OCI-LY7 (cell line): Measurements from ENCODE around the gene SHROOM3. TPM values are rescaled to one million over a fixed set of nuclear protein-coding genes. Genes with fewer than 3 reads are reported as not detected.

Experiments used
- BruUV-seq: library from RNA; stranded (reverse); fragments of 400-500 nt; replicated peaks from 2 replicates; lab custom pipeline; 2021; lab: Mats Ljungman, UMichigan
- CTCF ChIA-PET: fragments of 300-600 bp; sonication (Branson Sonifier 250); formaldehyde crosslinking; loops from one replicate; lab custom pipeline; 2022; ENCODE audit warnings: antibody characterized with exemption; ENCODE audit not compliant: unreplicated experiment; lab: Charles Lee
- POLR2A ChIA-PET: fragments of 300-600 bp; sonication (Branson Sonifier 250); formaldehyde crosslinking; loops from one replicate; lab custom pipeline; 2022; ENCODE audit warnings: antibody characterized with exemption; lab: Charles Lee
- DNase-seq: peaks from one replicate; pipeline ENCODE4 v3.0.0-alpha.2; 2015; ENCODE audit warnings: low spot score
- H2AFZ ChIP-seq: fragments of 200-600 bp; sonication (generic), shearing (Covaris generic); 2 replicates; pipeline ENCODE4 v1.6.1; 2014; ENCODE audit warnings: mild to moderate bottlenecking, antibody characterized with exemption, low read length, moderate library complexity
- H3K27ac ChIP-seq: fragments of 200-600 bp; sonication (generic); 2 replicates; pipeline ENCODE4 v1.5.1; 2014; ENCODE audit warnings: mixed run types, low read depth, mild to moderate bottlenecking, moderate library complexity, low read length, inconsistent platforms; ENCODE audit not compliant: poor library complexity, severe bottlenecking
- H3K36me3 ChIP-seq: fragments of 200-600 bp; sonication (generic); 2 replicates; pipeline ENCODE4 v1.6.1; 2014; ENCODE audit warnings: mild to moderate bottlenecking, antibody characterized with exemption, low read length, moderate library complexity, mixed read lengths; ENCODE audit not compliant: insufficient read depth
- H3K4me1 ChIP-seq: fragments of 200-600 bp; sonication (generic); 2 replicates; pipeline ENCODE4 v1.5.1; 2014; ENCODE audit warnings: mild to moderate bottlenecking, low read length; ENCODE audit not compliant: insufficient read depth, poor library complexity, severe bottlenecking
- H3K4me2 ChIP-seq: fragments of 200-600 bp; sonication (generic); 2 replicates; pipeline ENCODE4 v1.6.1; 2014; ENCODE audit warnings: mild to moderate bottlenecking, low read length
- H3K4me3 ChIP-seq: fragments of 200-600 bp; sonication (generic); 2 replicates; pipeline ENCODE4 v1.5.1; 2014; ENCODE audit warnings: mild to moderate bottlenecking, low read depth, low read length; ENCODE audit not compliant: poor library complexity, severe bottlenecking
- H3K79me2 ChIP-seq: fragments of 200-600 bp; sonication (generic); 2 replicates; pipeline ENCODE4 v1.6.1; 2016; ENCODE audit warnings: low read depth, mild to moderate bottlenecking, low read length, moderate library complexity, mixed read lengths; ENCODE audit not compliant: insufficient read depth
- H3K9me2 ChIP-seq: fragments of 200-600 bp; sonication (generic); 2 replicates; pipeline ENCODE4 v1.6.1; 2016; ENCODE audit warnings: mild to moderate bottlenecking, low read length, mixed read lengths; ENCODE audit not compliant: insufficient read depth
- H3K9me3 ChIP-seq: fragments of 200-600 bp; sonication (generic); 2 replicates; pipeline ENCODE4 v1.6.1; 2014; ENCODE audit warnings: mild to moderate bottlenecking, mixed run types, low read length, mixed read lengths
- H4K20me1 ChIP-seq: fragments of 200-600 bp; sonication (generic); 2 replicates; pipeline ENCODE4 v1.6.1; 2014; ENCODE audit warnings: mild to moderate bottlenecking, antibody characterized with exemption, low read length, moderate library complexity, mixed read lengths; ENCODE audit not compliant: insufficient read depth
- EZH2phosphoT487 ChIP-seq: fragments of 200-600 bp; sonication (generic); IDR thresholded peaks from 2 replicates; pipeline ENCODE4 v1.6.1; 2018; ENCODE audit warnings: low read depth, borderline replicate concordance, mild to moderate bottlenecking, mixed run types, antibody characterized with exemption, low read length, moderate library complexity, mixed read lengths
- intact Hi-C: fragments of 100-400 bp; cut with micrococcal nuclease; formaldehyde crosslinking; loops from one replicate; pipeline ENCODE4 v1.10.0; 2022; ENCODE audit not compliant: unreplicated experiment
- total RNA-seq, 2 experiments: library from RNA; depleted of rRNA in 1 of 2; stranded (reverse); fragments of >200 nt in 1 of 2; shearing (Covaris generic) in 1 of 2; gene quantifications; 2 replicates each; pipeline ENCODE4 v1.2.3, GENCODE V29; 2014 to 2022
- TF ChIP-seq, protein P1 (sequence below): fragments of 200-600 bp; sonication (generic); conservative IDR thresholded peaks from 2 replicates; pipeline ENCODE4 v1.5.1; 2014; ENCODE audit warnings: mild to moderate bottlenecking, antibody characterized with exemption, low read length, moderate library complexity, mixed read lengths

Gene SHROOM3
- total RNA-seq, 2 experiments from 2014 or later, result not detected

DNA sequence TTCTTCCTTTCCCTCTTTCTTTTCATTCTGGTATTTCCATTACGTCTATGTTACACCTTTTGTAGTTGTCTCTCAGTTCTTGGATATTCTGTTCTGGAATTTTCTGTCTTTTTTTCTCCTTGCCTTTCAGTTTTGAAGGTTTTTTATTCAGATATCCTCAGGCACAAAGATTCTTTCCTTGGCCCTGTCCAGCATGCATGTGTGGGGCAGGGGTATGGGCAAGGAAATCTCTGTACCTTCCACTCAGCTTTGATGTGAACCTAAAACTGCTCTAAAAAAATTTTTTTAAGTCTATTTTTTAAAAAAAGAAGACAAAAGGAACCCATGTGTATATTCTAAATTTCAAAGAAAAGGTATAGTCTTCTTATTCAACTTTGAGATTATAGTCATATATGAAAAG, 282.4 kb downstream of the SHROOM3 start:
- Histone ChIP-seq H3K36me3 (no peaks in the 10 kb centered on the region), H3K4me1 (no peaks in the 10 kb centered on the region), H3K79me2 (no peaks in the 10 kb centered on the region), H3K9me2 (no peaks in the 10 kb centered on the region), H3K4me3 (no peak overlapping the region), H4K20me1 (no peaks in the 10 kb centered on the region), H3K4me2 (no peak overlapping the region), H3K27ac (no peak overlapping the region), H3K9me3 (no peaks in the 10 kb centered on the region), H2AFZ (no peak overlapping the region)
- intact Hi-C loops, result no loop called here
- TF ChIP-seq, protein P1, sequence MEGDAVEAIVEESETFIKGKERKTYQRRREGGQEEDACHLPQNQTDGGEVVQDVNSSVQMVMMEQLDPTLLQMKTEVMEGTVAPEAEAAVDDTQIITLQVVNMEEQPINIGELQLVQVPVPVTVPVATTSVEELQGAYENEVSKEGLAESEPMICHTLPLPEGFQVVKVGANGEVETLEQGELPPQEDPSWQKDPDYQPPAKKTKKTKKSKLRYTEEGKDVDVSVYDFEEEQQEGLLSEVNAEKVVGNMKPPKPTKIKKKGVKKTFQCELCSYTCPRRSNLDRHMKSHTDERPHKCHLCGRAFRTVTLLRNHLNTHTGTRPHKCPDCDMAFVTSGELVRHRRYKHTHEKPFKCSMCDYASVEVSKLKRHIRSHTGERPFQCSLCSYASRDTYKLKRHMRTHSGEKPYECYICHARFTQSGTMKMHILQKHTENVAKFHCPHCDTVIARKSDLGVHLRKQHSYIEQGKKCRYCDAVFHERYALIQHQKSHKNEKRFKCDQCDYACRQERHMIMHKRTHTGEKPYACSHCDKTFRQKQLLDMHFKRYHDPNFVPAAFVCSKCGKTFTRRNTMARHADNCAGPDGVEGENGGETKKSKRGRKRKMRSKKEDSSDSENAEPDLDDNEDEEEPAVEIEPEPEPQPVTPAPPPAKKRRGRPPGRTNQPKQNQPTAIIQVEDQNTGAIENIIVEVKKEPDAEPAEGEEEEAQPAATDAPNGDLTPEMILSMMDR, result no peak
- no peak for TF ChIP-seq EZH2phosphoT487
- no peak for DNase-seq
- BruUV-seq, result no TSS peak
- ChIA-PET CTCF (no interaction called here), POLR2A (no interaction called here)

DNA sequence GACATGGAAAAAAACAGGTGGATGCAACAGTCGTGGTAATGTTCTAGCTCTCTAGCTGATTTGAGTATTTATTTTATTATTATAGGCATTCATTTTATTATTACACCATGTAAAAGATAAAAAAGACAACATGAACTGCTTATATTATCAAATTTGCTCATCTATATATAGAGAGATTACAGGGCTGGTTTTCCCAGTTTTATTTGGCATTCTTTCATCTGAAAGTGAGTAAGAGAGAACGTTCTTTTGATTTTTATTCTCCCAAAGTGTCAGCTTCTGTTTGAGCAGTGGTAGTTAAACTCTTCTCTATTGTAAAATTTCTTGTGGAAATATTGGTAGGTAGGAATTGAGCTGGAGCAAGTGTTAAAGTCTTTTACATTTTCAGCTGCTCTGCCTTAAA, 283.0 kb downstream of the SHROOM3 start:
- BruUV-seq, result no TSS peak
- Histone ChIP-seq H3K79me2 (no peaks in the 10 kb centered on the region), H3K4me3 (no peak overlapping the region), H2AFZ (no peak overlapping the region), H3K9me2 (no peaks in the 10 kb centered on the region), H3K4me1 (no peaks in the 10 kb centered on the region), H3K9me3 (no peaks in the 10 kb centered on the region), H3K4me2 (no peak overlapping the region), H3K27ac (no peak overlapping the region), H4K20me1 (no peaks in the 10 kb centered on the region), H3K36me3 (no peaks in the 10 kb centered on the region)
- CTCF ChIA-PET, result no interaction called here
- intact Hi-C loops, result no loop called here
- no peak for DNase-seq
- TF ChIP-seq, protein P1, result no peak
- TF ChIP-seq EZH2phosphoT487, result no peak
- POLR2A ChIA-PET, result no interaction called here

DNA sequence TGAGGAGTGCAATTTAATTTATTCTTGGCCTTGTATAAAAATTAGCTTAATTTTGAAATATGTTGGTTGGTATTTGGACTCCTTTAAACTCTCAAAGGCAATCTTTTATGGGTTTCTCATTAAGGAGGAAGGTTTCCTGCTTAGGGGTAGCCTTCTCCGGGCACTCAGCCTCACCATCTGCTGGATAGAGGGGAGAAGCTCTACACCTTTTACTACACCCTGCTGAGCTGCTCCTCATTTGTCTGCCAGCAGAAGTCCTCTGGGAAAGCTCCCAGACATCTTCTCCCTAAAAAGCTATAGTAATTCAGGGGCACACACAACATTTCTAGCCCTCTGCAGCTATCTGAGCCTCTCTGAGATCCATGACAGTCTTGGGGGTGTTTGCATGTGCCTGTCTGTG, 283.8 kb downstream of the SHROOM3 start:
- no peak for DNase-seq
- no peaks in the 10 kb centered on the region for H3K79me2 ChIP-seq
- no peak overlapping the region for H3K27ac ChIP-seq
- H3K4me1 ChIP-seq, result no peaks in the 10 kb centered on the region
- H3K9me3 ChIP-seq, result no peaks in the 10 kb centered on the region
- no peaks in the 10 kb centered on the region for H3K9me2 ChIP-seq
- H3K4me2 ChIP-seq, result no peak overlapping the region
- H3K36me3 ChIP-seq, result no peaks in the 10 kb centered on the region
- ChIA-PET CTCF (no interaction called here), POLR2A (no interaction called here)
- H3K4me3 ChIP-seq, result no peak overlapping the region
- TF ChIP-seq EZH2phosphoT487, result no peak
- TF ChIP-seq, protein P1, result no peak
- H2AFZ ChIP-seq, result no peak overlapping the region
- H4K20me1 ChIP-seq, result no peaks in the 10 kb centered on the region
- no TSS peak for BruUV-seq
- intact Hi-C loops, result no loop called here
